GM18519 (cell line): Measurements from ENCODE around the gene RNU6-1.

Experiments used
- ATAC-seq: cut with Tn5 transposase; IDR thresholded peaks from one replicate; pipeline ENCODE4 v1.9.1; 2021; ENCODE audit warnings: mild to moderate bottlenecking, moderate library complexity; ENCODE audit not compliant: unreplicated experiment, low FRiP score

Gene RNU6-1

GRCh38 chr15:67803996-67804843 lies 35.6 kb downstream of the RNU6-1 start:
- ATAC-seq, result no peak

DNA sequence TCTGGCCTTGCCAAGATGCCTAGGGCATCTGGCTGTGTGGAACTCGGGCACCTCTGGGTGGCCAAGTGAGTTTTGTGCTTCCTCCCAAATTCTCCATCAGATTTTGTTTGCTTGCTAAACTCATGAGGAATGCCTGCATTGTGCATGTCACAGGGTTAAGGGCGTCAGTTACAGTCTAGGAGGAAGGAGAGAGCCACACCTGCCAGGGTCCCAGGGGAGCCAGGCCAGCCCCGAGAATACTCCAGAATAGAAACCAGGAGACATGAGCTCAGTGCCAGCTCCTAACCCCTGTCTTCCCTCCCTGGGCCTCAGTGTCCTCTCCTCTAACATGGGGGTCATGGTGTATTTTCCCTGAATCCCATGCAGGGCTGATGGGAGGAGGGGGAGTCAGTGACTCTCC lies 36.5 kb downstream of the RNU6-1 start:
- no peak for ATAC-seq

DNA sequence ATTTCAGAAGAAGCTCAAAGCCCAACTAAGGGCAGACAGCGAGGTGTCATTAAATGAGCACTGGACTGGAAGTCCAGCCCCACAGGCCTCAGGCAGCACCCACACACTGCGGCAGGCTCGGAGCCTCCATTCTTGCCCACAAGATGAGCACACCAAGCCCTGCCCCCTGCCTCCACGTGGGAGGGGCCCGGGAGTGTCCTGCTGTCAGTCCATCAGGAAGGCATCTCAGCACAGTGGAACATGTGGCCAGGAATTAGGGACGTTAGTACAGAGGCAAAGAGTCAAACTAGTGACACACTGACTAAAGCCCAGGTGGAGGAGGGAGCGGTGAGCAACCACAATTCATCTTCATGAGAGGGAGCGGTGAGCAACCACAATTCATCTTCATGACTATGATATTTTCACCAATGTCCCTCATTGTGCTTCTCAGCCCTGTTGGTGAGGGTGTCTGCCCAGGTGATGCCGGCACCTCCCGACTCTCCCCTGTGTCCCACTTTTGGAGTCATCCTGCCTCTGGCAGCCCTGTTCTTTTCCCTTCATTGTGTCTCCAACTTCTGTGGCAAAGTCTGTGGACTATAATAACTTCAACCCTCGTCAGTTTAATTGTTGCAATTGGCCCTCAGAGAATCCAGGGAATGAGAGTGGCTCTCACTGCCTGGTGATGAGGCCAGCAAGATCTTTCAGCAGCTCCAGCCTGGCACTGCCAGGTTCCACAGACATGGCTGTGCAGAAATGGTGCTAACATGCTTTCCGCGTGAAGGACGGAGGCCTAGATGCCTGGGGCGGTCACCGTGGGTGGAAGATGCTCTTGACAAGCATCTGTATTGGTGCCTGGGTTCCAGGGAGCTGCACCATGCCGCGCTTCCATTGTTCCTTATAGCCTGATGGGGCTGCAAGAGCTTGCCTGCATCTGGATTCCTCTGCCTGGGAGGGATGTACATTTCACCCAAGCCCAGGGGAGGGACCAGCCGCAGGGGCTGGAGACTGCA lies 37.6 kb downstream of the RNU6-1 start:
- no peak for ATAC-seq

GRCh38 chr15:67801142-67801541 lies 38.7 kb downstream of the RNU6-1 start:
- ATAC-seq, result no peak

DNA sequence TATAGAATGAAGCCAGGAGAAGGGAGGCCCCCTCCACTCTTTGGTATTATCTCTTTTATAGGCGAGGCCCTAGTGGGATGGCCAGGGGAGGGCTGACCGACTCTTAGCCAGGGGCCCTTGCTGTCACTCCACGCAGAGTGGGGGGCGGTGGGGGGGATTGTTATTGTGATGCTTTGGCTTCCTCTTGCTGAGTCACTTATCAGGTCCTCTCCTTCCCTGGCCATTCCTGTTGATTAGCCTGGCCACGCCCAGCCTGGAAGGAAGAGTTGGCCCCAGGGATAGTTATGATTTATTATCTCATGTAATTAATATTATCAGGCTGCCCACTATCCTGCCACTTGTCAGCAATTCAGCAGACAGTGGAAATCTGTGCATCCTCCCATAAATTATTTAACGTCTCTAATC lies 40.0 kb downstream of the RNU6-1 start:
- no peak for ATAC-seq

DNA sequence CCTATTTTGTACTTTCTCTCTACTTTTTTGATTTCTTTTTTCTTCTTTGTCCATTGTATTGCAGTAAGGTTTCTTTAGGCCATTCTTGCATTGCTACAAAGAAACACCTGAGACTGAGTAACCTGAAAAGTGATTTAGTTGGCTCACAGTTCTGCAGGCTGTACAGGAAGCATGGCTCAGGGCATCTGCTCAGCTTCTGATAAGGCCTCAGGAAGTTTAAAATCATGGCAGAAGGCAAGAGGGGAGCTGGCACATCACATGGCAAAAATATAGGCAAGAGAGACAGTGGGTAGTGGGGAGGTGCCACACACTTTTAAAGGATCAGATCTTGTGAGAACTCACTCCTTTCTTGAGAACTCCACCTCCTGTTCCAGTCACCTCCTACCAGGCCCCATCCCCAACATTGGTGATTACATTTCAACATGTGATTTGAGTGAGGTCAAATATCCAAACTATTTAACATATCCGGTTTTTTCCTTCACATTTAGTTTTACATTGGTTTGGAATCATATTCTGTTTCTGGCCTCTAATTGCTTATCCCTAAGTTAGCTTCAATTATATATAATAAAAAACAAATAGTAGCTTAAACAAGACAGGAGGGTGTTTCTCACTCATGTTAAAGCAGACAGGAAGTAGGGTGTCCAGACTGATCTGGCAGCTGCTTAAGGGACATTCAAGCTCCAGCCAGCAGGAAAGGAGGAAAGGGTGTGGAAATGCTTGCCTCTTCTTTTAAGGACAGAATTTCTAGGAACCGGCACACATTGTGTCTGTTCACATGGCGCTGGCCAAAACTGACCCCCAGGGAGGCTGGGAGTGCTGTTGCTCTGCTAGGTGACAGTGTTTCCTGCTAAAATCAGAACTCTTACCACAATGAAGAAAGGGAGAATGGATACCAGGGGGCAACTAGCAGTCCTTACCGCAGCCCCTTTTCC lies 43.4 kb downstream of the RNU6-1 start:
- no peak for ATAC-seq

GRCh38 chr15:67794832-67795574 lies 44.8 kb downstream of the RNU6-1 start:
- ATAC-seq, result no peak

GRCh38 chr15:67792250-67792942 lies 47.4 kb downstream of the RNU6-1 start:
- ATAC-seq, result no peak

- ATAC-seq, result no peak
These were observed 49.1 kb downstream of the RNU6-1 start for GRCh38 chr15:67790610-67791319.
